HG02840 (cell line): ENCODE data around the gene LAMTOR5.

ENCODE experiments used
- ATAC-seq: cut with Tn5 transposase; IDR thresholded peaks from one replicate; pipeline ENCODE4 v1.9.1; 2021; ENCODE audit warnings: mild to moderate bottlenecking, moderate library complexity, moderate number of reproducible peaks; ENCODE audit not compliant: unreplicated experiment, low FRiP score

LAMTOR5 gene

DNA sequence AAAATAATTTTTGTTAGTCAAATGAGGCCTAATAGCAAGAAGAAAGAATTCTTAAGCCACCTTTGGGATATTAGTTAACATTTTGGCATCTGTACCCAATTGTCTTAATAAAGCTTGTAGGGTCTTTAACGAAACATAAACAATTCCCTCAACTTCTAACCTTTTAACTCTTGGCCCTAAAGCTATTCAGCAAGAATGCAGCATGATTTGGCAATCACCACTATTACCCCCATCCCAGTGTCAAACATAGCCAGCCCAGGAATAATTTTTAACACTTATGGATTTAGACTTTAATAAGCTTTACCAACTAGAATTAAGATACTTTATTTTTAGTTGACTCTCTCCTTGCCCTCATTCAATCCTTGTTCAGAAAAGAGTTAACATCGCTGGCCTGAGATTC lies 14.2 kb downstream of the LAMTOR5 start:
- ATAC-seq = no peak

DNA sequence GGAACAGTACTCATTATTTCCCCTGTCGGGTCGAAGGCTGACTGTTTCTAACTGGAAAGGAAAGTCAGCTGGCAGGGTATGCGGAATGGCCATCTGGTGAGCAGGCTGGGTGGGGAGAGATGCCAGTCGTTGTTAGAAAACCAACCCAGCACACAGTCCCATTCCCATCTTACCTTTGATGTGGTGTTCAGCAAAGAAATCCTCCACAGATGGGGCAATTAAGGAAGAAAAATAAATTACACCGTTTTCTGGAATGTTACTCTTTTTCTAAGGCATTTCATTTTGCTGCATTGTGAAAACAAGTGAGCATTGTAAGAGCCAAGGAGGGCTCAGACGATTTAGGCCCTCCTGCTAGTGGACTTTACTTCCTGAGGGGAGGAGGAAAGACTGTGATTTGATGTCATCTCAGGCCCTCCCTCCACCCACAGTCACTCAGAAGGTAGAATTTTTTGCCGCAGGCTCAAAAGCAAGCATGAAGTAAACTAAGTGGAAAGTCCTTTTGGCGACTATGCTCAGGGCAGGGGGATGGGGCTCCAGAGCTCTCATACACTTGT lies 16.7 kb downstream of the LAMTOR5 start, which contains the start of gene SLC16A4:
Gene SLC16A4 (minus strand): TSS at position 335 of the 554 bp plus-strand sequence. CDS start 1,703 bp downstream, outside the sequence.
- ATAC-seq = no peak

DNA sequence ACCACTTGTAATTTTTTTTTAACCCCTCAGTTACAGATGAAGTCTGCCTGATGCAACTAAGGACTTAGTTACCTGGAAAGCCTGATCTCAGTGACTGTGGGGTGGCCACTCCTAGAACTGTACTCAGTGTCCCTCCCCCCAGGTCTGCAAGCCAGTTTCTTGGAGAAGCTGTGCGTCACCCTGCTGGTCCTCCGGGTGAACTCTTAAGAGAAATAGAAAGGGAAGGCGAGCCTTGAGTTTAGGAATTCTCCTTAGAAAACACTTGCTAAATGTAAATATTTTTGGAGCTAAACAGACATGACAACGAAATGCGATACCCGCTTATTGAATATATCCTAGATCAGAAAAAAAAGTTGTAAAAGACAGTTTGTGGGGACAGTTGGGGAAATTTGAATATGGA lies 17.4 kb downstream of the LAMTOR5 start:
- no peak for ATAC-seq

DNA sequence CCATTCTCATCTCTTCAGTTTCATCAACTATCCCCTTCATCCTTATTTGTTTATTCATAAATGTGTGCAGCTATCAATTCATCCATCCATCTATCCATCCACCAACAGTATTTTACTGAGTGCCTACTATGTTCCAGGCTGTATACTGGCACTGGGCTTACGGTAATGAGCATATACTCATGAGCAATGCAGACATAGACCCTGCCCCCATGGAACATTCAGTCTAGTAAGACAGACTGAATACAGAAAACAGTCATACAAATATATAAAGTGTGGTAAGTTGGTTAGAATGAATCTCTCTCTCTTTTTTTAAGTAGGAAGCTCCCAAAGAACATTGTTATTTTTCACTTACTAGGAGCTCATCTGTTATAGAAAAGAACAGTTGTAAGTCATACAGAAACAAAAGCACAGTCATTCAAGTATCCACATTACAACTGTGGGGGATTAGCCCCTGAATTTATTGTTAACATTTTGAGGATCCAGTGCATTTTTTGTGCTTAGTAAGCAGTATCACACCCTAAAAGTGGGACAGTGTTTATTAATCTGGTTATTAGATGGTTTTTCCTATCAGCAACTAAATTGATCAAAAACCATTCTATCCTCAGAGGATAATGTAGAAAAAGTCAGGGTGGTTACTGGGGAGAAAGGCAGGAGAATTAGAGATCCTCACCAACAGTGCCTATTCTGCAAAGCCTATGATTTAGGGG lies 20.3 kb downstream of the LAMTOR5 start:
- no peak for ATAC-seq

DNA sequence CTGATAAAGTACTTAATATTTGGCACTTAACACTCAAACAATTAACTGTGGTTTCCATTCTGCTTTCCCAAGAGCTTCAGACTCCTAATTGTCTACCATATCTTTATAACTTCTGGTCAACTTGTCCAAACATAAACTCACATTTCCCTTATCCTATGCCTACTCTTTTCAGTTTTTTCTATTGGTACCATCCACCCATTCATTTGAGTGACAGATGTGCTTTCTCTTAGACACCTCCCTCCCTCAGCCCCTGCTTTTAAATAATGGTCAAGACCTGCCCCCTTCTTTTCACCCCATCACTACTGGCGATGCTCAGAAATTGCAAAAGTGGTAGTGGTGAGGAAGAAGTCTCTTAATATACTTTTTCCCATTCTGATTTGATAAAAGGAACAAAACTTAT lies 22.1 kb downstream of the LAMTOR5 start:
- no peak for ATAC-seq

DNA sequence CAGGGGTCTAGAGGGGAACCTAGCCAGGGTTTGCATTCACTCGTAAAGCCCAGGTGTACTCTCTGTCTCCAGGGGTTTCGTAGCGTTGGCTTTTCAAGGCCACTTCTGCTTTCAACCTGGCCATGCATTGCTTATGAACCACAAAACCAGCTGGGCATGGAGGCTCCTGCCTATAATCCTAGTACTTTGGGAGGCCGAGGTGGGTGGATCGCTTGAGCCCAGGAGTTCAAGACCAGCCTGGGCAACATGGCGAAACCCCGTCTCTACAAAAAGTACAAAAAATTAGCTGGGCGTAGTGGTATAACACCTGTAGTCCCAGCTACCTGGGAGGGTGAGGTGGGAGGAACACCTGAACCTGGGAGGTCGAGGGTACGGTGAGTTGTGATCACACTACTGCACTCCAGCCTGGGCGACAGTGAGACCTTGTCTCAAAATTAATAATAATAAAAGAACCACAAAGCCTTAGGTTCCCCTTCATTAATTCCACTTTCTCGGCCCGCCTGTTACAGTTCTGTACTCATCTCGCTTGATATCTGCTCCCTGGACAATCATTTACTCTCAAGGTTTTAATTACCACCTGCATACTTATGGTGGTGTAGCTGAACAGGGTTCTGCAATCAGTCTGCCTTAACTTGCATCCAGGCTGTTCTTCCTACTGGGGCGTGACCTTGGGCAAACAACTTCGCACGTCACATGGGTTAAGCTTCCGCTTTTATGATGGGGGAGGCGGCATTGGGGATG lies 22.7 kb downstream of the LAMTOR5 start:
- ATAC-seq = no peak

DNA sequence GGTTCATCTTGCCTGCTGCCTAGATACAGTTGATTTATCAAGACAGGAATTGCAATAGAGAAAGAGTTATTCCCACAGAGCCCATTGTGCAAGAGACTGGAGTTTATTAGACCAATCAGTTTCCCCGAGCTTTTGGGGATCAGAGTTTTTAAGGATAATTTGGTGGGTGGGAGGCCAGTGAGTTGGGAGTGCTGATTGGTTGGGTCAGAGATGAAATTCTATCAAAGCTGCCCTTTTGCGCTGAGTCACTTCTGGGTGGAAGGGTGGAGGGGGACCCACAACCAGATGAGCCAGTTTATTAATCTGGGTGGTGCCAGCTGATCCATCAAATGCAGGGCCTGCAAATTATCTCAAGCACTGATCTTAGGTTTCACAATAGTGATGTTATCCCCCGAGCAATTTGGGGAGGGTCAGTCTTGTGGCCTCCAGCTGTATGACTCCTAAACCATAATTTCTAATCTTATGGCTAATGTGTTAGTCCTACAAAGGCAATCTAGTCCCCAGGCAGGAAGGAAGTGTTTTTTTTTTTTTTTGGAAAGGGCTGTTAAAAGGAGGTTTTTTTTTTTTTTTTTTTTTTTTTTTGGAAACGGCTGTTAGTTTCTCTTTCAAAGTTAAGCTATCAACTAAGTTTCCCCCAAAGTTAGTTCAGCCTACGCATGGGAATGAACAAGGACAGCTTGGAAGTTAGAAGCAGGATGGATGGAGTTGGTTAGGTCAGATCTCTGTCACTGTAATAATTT lies 24.1 kb downstream of the LAMTOR5 start:
- no peak for ATAC-seq

DNA sequence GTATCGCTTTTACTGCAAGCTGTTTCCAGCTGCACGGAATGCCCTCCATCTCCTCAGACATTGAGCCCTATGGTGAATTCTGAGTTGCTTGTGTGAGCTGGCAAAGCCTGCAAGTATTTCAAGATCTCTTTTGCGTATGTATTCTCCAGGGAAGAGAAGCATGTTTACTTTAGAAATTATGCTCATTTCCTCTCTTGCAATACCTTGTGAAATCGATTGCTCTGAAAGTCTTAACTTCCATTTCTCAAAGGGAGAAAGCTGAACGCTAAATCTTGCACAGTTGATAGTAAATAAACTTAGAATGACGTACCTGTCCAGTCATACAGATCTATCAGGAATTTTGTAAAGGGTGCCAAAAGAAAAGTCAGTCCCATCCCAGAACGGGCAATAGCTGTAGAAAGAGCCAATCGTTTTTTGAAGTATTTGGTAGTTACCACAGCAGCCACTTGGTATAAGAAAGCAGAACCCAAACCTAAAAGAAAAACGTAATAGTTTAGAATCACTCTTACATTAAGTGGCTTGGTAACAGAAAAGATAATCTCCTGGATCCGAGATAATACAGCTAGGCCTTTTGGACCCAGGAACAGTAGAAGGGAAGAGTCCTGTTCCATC lies 26.7 kb downstream of the LAMTOR5 start:
- ATAC-seq = no peak

DNA sequence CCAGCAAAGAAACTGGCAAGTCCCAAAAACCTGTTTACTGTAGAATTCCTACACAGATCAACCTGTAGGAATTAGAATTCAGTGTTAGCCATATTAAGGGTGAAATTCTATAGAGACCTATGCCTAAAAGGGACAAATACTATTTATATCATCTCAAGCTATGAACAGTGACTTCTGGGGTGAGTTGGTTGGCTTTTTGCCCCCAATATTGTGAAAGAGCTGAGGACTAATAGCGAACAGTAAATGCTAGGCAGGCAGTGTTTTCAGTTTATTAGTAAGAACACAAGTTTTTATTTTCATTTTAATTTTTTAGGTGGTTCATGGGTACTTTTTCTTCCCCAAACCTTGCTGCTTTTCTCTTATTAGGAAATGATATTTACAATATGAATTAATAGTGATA lies 32.0 kb downstream of the LAMTOR5 start:
- ATAC-seq = no peak

DNA sequence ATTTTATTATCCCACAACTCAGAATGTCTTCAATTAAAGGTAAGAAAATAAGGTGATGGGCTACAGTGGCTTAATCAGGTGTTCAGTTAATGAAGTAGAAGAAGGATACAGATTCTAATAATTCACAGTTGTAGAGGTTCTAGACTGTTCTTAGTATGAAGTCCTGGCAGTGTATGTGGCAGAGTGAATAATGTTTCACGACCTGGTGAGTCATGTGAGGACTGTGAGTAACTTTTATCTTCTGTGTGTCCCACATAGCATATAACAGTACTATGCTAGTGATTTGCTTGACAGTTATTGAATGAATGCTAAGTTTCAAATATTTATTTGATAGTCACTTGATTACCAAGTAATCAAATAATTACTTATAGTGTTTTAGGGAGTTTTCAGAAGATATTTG lies 36.7 kb downstream of the LAMTOR5 start:
- ATAC-seq = no peak

DNA sequence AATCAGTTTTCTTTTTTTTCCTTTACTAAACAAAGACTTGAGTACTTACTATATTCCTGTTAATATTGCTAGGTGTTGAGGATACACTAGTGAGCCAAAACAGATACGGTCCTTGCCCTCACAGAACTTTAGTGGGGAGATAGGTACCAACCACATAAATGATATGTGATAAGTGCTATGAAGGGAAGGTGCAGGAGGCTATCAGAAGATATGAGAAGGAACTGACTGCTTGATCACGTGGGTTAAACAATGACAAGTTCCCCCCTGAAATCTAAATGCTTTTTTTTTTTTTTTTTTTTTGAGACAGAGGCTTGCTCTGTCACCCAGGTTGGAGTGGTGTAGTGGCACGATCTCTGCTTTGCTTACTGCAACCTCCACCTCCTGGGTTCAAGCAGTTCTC lies 43.3 kb downstream of the LAMTOR5 start:
- ATAC-seq = no peak

DNA sequence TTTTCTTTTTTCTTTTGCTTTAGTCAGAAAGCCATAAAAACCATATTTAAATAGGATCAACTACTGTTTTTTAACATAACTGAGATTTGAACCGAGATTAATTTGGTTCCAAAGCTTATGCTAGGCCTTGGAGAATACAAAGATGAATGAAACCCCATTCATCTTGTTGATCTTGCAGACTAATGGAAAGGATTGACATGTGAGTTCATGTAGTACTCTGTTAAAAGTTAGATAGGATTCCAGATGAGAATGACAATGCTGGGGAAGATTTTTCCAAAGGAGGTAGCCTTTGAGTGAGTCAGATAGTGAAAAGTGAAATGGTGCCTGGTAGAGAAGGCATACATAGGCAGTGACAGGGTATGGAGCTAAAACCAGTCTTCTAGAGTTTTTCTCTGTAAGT lies 45.6 kb downstream of the LAMTOR5 start:
- no peak for ATAC-seq

DNA sequence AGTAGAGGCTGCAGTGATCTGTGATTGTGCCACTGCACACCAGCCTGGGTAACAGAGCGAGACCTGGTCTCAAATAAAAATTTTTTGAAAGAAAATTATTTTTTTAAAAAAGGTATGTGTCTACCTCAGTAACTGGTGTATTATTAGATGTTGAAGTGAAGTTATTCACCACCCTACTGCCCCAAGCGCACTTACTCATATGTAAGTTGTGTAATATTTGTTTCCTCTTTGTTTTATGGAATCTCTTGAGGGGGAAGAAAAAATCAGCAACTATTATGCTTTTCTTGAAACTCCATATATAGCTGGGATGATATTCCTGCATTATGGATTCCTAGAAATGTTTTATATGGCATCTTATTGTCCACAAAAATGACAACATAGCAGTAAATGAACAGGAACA lies 47.1 kb downstream of the LAMTOR5 start:
- no peak for ATAC-seq

DNA sequence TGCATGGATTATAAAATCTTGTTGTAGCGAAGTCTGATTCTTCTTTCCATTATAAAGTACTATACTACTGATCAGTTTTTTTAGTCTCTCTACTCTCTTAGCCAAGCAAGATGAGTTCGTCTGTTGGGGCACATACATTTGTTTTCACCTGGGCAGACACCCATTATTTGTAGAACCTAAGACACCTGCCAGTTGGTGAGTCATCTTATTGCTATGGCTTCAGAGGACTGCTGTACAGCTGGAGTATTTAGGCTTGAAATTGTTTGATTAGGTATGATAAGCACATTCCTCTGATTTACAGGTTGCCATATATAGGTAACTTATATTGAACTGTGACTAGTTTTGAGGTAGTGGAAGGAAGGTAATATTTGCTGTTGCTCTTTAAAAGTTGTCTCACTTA lies 51.1 kb downstream of the LAMTOR5 start:
- no peak for ATAC-seq

DNA sequence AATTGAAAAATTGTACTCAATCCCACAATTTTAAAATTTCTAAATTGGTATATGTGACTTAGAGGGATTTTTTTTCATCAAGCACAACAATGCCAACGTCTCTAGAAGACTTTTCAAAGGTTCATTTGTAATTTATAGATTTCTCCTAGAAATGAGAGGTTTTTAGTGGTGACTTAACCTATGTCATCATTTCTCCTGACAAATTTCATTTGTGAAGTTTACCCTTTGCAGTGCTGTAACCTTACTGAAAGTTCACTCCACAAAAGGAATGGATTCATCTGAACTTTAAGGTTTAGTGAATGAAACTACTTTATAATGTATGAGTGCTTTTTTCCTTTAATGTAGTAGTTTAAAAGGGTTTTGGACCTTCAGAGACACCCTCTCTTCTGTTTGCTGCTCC lies 52.2 kb downstream of the LAMTOR5 start:
- ATAC-seq = no peak
